Peyer's patch (tissue), 4 donors: ENCODE measurements around the gene TANGO6. TPM values are rescaled to one million over a fixed set of nuclear protein-coding genes. Genes with fewer than 3 reads are reported as not detected.
A peak's percentile ranks its signal among the peaks of the same experiment; 100 is the strongest.

Experiments
- DNase-seq, 3 donors: peaks; one replicate each; pipeline ENCODE4 v3.0.0-alpha.2; 2017 to 2019
- H3K27ac ChIP-seq, 4 donors: fragments of 200-600 bp; sonication (generic); one replicate each; pipeline ENCODE4 v1.5.1; 2016 to 2019
- H3K27me3 ChIP-seq, 2 donors: fragments of 200-600 bp; sonication (generic); one replicate each; pipeline ENCODE4 v1.5.1; 2019
- H3K36me3 ChIP-seq, 3 donors: fragments of 200-600 bp; sonication (generic); one replicate each; pipeline ENCODE4 v1.5.1; 2016 to 2019
- H3K4me1 ChIP-seq, 4 donors: fragments of 200-600 bp; sonication (generic); one replicate each; pipeline ENCODE4 v1.5.1; 2016 to 2019
- H3K4me3 ChIP-seq, 4 donors: fragments of 200-600 bp; sonication (generic); 1 replicate in 3 of 4; 2 replicates in 1 of 4; pipeline ENCODE4 v1.5.1; 2016 to 2019; ENCODE audit warnings: mild to moderate bottlenecking in 1 of 4
- H3K9me3 ChIP-seq, 4 donors: fragments of 200-600 bp; sonication (generic); one replicate each; pipeline ENCODE4 v1.5.1; 2016 to 2019; ENCODE audit warnings: mild to moderate bottlenecking in 1 of 4
- POLR2A ChIP-seq, 2 donors: fragments of 450-650 bp; IDR thresholded peaks; one replicate each; pipeline ENCODE4 v1.5.1; 2017; ENCODE audit warnings: antibody characterized with exemption in 2 of 2, mild to moderate bottlenecking in 2 of 2, moderate library complexity in 2 of 2
- total RNA-seq, 4 donors: library from RNA; depleted of rRNA; stranded (reverse); fragments of >200 nt; gene quantifications; one replicate each; pipeline ENCODE4 v1.1.0, GENCODE V29; 2016
- TF ChIP-seq, protein P1 (sequence below), 6 experiments: fragments of 450-650 bp in 4 of 6; fragments of 200-600 bp in 2 of 6; sonication (generic) in 1 of 6; IDR thresholded peaks; one replicate each; pipeline ENCODE4 v1.5.1; 2017 to 2019; ENCODE audit warnings: antibody characterized with exemption in 6 of 6, mild to moderate bottlenecking in 3 of 6, moderate library complexity in 1 of 6

Gene TANGO6
- total RNA-seq, 4 donors from 2014 or later, result 9.2 to 44.6 (median 13.0) TPM

DNA sequence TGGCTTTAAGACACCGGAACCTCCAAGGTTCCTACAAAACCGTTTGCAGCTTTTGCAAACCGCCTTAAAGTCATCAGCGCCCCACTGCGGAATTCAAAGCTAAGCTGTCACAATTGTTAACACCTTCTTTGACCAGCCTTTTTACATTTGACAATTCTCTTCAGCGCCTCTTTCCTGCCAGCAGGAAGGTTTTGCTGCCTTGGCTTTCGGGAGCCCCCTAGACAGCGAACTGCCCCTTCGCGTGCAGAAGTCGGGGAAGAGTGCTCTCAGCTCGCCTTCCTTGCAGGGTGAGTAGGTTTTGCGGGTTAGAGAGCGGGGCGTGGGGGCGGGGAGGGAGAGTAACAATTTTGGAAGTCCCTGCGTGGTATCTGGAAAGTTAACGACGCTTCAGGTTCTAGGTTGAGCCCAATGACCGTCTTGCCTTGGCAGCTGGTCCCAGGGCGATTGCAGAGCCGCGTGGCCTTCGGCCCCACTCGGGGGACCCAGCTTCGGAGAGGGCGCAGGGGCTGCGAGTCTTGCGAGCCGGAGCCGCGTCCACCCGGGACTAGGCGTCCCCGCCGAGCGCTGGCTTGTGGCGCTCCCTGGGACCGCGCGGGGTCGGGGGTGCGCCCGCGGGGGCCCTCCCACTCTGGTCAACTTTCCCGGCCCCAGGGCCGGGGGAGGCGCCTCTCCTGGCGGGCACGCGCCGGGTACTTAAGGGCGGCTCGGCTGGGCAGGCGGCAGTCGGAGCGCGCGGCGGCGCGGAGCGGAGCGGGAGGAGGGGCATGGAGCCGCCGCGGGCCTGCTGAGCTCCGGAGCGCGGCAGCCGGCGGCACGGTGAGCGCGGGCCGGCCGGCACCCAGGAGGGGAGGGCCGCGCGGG, 262.4 kb downstream of the TANGO6 start, which contains the start of gene HAS3:
TSS of gene HAS3 (plus strand) at position 153 of the 861 bp plus-strand sequence. CDS start 3,743 bp downstream, outside the sequence.
- Histone ChIP-seq H3K4me1 (peaks cover 5 to 22% (median 12%) of the 10 kb centered on the region in 4 donors), H3K27me3 (no peaks in the 10 kb centered on the region), H3K27ac (no peak within 1 kb of the TSS), H3K36me3 (peaks cover 0 to 8% (median 0%) of the 10 kb centered on the region in 3 donors), H3K9me3 (no peaks in the 10 kb centered on the region), H3K4me3 (peak within 1 kb of the TSS; percentile 30 to 55 (median 48))
- DNase-seq, result peak in 2 of 3 donors; percentile 69 to 73
- TF ChIP-seq, protein P1, sequence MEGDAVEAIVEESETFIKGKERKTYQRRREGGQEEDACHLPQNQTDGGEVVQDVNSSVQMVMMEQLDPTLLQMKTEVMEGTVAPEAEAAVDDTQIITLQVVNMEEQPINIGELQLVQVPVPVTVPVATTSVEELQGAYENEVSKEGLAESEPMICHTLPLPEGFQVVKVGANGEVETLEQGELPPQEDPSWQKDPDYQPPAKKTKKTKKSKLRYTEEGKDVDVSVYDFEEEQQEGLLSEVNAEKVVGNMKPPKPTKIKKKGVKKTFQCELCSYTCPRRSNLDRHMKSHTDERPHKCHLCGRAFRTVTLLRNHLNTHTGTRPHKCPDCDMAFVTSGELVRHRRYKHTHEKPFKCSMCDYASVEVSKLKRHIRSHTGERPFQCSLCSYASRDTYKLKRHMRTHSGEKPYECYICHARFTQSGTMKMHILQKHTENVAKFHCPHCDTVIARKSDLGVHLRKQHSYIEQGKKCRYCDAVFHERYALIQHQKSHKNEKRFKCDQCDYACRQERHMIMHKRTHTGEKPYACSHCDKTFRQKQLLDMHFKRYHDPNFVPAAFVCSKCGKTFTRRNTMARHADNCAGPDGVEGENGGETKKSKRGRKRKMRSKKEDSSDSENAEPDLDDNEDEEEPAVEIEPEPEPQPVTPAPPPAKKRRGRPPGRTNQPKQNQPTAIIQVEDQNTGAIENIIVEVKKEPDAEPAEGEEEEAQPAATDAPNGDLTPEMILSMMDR (IDR thresholded peaks at IDR 0.05), result peak in 3 of 6 experiments; percentile 28 to 45 (median 34)
- no peak for TF ChIP-seq POLR2A (IDR thresholded peaks at IDR 0.05)

DNA sequence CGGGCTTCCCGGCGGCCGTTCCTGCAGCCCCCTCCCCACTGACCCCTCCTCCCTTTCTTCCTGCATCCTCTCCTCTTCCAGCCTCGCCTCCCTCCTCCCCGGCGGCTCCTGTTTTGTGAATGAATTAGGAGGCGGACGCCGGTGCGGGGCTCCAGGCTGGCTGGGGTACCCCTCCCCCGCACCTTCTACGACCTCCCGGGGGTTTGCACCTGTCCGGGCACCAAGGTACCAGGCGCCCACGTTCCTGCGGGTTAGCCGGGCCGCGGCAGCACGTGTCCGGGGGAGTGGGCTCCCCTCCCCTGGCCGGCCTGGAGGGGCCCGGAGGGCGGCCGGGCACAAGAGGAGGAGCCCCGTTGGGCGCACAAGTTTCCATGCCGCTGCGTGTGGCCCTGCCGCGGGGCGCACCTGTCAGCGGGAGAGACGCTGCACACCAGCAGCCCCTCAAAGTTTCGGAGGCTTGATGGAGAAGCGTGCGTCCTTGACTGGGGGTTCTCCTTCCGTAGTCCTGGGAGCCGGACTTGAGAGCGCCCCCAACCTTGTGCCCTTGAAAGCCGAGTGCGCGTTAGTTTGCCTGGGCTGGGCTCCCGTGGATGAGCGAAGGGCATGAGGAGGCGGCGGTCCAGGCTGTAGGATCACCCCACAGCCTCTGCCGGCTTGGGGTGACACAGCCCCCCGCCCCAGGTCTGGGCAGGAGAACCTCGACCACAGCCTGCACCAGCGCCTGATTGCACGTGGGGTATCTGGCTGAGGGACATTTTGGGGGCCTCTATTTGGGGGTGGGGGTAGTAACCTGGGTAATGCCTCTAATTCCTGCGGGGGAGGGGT, 263.4 kb downstream of the TANGO6 start:
- no peak overlapping the region for H3K27ac ChIP-seq

DNA sequence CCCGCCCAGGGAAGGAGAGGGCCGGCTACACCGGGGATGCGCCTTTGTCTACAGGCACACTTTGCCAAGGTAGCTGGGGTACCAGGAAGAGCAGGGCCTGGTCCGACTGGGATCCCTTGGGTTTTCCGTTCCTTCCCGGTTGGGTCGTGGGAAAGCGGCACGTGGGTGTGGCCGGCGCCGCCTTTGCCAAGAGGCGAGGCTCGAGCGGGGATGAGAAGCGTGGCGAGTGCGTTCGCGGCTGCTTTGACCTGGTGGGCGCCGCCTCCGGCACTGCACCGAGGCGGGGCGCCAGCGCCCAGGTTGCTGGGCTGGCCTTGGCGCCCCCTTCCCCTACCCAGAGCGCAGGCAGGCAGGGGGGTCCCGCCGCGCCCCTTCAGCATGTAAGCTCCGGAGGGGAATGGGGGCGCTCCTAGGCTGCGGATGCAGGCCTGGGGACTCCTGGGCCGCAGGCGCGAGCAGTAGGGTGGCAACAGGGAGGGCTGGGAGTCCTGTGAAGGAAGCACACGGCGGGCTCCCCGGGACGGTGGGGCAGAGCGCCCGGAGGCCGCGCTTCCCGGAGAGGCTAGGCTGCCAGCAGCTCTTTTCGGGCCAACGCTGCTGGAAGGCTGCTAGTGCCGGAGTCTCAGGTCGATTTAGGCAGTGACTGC, 264.1 kb downstream of the TANGO6 start:
- peak overlapping the region in 3 of 4 donors; percentile 0 to 55 (median 52) for H3K4me3 ChIP-seq
- no peaks in the 10 kb centered on the region for H3K9me3 ChIP-seq
- H3K27me3 ChIP-seq, result no peaks in the 10 kb centered on the region
- peaks cover 5 to 22% (median 12%) of the 10 kb centered on the region in 4 donors for H3K4me1 ChIP-seq
- no peak for TF ChIP-seq POLR2A (IDR thresholded peaks at IDR 0.05)
- TF ChIP-seq, protein P1 (IDR thresholded peaks at IDR 0.05), result no peak
- peaks cover 0 to 8% (median 0%) of the 10 kb centered on the region in 3 donors for H3K36me3 ChIP-seq
- DNase-seq, result peak in 2 of 3 donors; percentile 56 to 67
- H3K27ac ChIP-seq, result no peak overlapping the region

More for the DNA sequence above, 263.4 kb downstream of the TANGO6 start:
- no peaks in the 10 kb centered on the region for H3K9me3 ChIP-seq
- H3K4me3 ChIP-seq, result peak overlapping the region; percentile 15 to 55 (median 48)
- no peak for DNase-seq
- TF ChIP-seq, protein P1 (IDR thresholded peaks at IDR 0.05), result no peak
- no peak for TF ChIP-seq POLR2A (IDR thresholded peaks at IDR 0.05)
- H3K27me3 ChIP-seq, result no peaks in the 10 kb centered on the region
- H3K4me1 ChIP-seq, result peaks cover 5 to 22% (median 12%) of the 10 kb centered on the region in 4 donors
- peaks cover 0 to 8% (median 0%) of the 10 kb centered on the region in 3 donors for H3K36me3 ChIP-seq

DNA sequence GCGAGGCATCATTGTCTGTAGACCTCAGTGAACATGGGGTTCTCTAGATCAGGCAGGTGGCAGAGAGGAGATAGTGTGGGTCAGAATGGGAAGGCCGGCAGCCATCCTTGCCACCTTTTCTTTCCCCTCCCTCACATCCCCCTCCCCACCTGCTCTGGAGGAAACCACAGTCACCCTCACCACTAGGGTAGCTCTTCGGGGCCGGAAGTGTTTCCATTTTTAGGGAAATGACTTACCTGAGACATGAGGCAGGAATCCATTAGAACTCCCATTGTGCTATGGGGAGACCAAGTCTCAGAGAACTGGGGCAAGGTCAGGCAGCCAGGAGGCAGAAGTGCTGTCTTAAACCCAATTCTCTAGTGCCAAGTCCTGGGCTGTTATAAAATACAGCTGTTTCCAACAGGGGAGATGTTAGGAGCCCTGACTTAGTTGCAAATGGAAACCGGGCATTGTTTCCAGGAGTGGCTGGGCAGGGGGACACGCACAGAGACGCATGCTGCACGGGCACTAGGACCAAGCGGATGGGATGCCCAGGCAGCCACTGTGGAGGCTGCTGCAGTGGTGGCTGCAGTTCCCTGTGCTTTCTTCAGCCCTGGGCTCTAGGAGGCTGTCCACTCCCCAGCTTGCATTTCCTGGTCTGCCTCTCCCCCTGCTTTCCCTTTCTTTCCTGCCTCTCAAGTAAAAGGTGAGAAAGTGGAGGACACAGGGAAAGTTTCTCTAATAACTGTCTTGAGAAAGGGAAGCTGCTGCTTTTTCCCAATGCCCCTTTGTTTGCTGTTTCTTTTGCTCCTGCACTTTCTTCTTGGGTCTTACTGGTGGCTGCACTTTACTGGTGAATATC, 265.0 kb downstream of the TANGO6 start:
- no peaks in the 10 kb centered on the region for H3K9me3 ChIP-seq
- peaks cover 0 to 8% (median 0%) of the 10 kb centered on the region in 3 donors for H3K36me3 ChIP-seq
- no peak for DNase-seq
- TF ChIP-seq POLR2A (IDR thresholded peaks at IDR 0.05), result no peak
- TF ChIP-seq, protein P1 (IDR thresholded peaks at IDR 0.05), result no peak
- H3K4me3 ChIP-seq, result no peak overlapping the region
- H3K27ac ChIP-seq, result no peak overlapping the region
- no peaks in the 10 kb centered on the region for H3K27me3 ChIP-seq
- peaks cover 5 to 22% (median 12%) of the 10 kb centered on the region in 4 donors for H3K4me1 ChIP-seq
